Fibroblast of villous mesenchyme (primary cell): ENCODE results near the gene FGF7. TPM values are rescaled to one million over a fixed set of nuclear protein-coding genes. Genes with fewer than 3 reads are reported as not detected.

Experiments used
- DNase-seq: peaks from one replicate; pipeline ENCODE4 v3.0.0-alpha.2; 2010; ENCODE audit warnings: low read depth
- H3K4me3 ChIP-seq: 2 replicates; pipeline ENCODE4 v1.5.1; 2011; ENCODE audit warnings: low read depth, mild to moderate bottlenecking, low read length
- CTCF ChIP-seq: IDR thresholded peaks from 2 replicates; pipeline ENCODE4 v1.5.1; 2012; ENCODE audit warnings: low read depth, mild to moderate bottlenecking, low read length; ENCODE audit not compliant: insufficient read depth
- total RNA-seq: library from RNA; depleted of rRNA; stranded (reverse); fragments of >200 nt; gene quantifications from 2 replicates; pipeline ENCODE4 v1.2.3, GENCODE V29; 2012

The FGF7 gene
- total RNA-seq, 1 donor, result 369 TPM

- DNase-seq, result no peak
- H3K4me3 ChIP-seq, result no peak overlapping the region
- no peak for TF ChIP-seq CTCF
These were observed 33.1 kb downstream of the FGF7 start for GRCh38 chr15:49456166-49456565.

GRCh38 chr15:49458145-49458544 is 35.1 kb downstream of the FGF7 start:
- no peak for TF ChIP-seq CTCF
- H3K4me3 ChIP-seq, result no peak overlapping the region
- peak; percentile 53 for DNase-seq

- TF ChIP-seq CTCF, result no peak
- no peak overlapping the region for H3K4me3 ChIP-seq
- no peak for DNase-seq
These were observed 37.4 kb downstream of the FGF7 start for GRCh38 chr15:49460411-49460941.

- DNase-seq, result no peak
These were observed 39.3 kb downstream of the FGF7 start for GRCh38 chr15:49462232-49462844.

GRCh38 chr15:49464522-49464921 is 41.5 kb downstream of the FGF7 start:
- no peak overlapping the region for H3K4me3 ChIP-seq
- peak; percentile 87 for DNase-seq
- TF ChIP-seq CTCF, result no peak

More at GRCh38 chr15:49462232-49462844, 39.3 kb downstream of the FGF7 start:
- H3K4me3 ChIP-seq, result no peak overlapping the region
- TF ChIP-seq CTCF, result no peak

- DNase-seq, result peak; percentile 26
- H3K4me3 ChIP-seq, result peak overlapping the region; percentile 5
- no peak for TF ChIP-seq CTCF
These were observed 43.1 kb downstream of the FGF7 start for GRCh38 chr15:49466119-49466518.
